Measurements from ENCODE around the gene CACNG6. TPM values are rescaled to one million over a fixed set of nuclear protein-coding genes. Genes with fewer than 3 reads are reported as not detected.
"Not testable (repeated sequence)": the region's sequence is repeated elsewhere in the genome, so short reads cannot be mapped to it uniquely, and the experiment has no call there.

CACNG6 gene
- total RNA-seq, 1 donor from 2014 or later = not detected

GRCh38 chr19:54035215-54036178 lies 44.1 kb downstream of the CACNG6 start:
- TF ChIP-seq CTCF (IDR thresholded peaks at IDR 0.05) (no peak), EZH2 (IDR thresholded peaks at IDR 0.05) (no peak), EZH2phosphoT487 (IDR thresholded peaks at IDR 0.05) (no peak)
- peak; percentile 75 for DNase-seq (ENCODE audit: low spot score)
- no peak overlapping the region for H2AFZ ChIP-seq (replicated peaks)
- H3K79me2 ChIP-seq (ENCODE audit: low read depth) = no peaks in the 10 kb centered on the region
- H3K27me3 Mint-ChIP-seq (ENCODE audit: insufficient read depth, low read depth) = peaks cover 12% of the 10 kb centered on the region
- peak overlapping the region; percentile 64 for H3K27ac ChIP-seq
- H3K9me3 Mint-ChIP-seq = peaks cover 9% of the 10 kb centered on the region
- peak overlapping the region; percentile 18 for H3K4me3 Mint-ChIP-seq
- H3K36me3 Mint-ChIP-seq = peaks cover 2% of the 10 kb centered on the region
- no peak overlapping the region for H3K9ac ChIP-seq
- H3K4me1 ChIP-seq = peaks cover 12% of the 10 kb centered on the region
- no peaks in the 10 kb centered on the region for H3K36me3 ChIP-seq
- H3F3A ChIP-seq (ENCODE audit: low read depth) = peaks cover 33% of the 10 kb centered on the region
- H3K27me3 ChIP-seq = no peaks in the 10 kb centered on the region
- H3K4me2 ChIP-seq = peak overlapping the region; percentile 50
- H3K4me1 Mint-ChIP-seq = peaks cover 17% of the 10 kb centered on the region
- H4K20me1 ChIP-seq (ENCODE audit: low read depth) = no peaks in the 10 kb centered on the region
- peak overlapping the region; percentile 74 for H3K27ac Mint-ChIP-seq
- H3K4me3 ChIP-seq = peak overlapping the region; percentile 5
- H3K9me3 ChIP-seq (ENCODE audit: low read depth) = no peaks in the 10 kb centered on the region

GRCh38 chr19:54036542-54036941 lies 45.1 kb downstream of the CACNG6 start:
- H3K27me3 ChIP-seq; H2AFZ ChIP-seq (replicated peaks); H3K9ac ChIP-seq; H3K36me3 Mint-ChIP-seq; H3K4me3 ChIP-seq; H3K36me3 ChIP-seq; H3K9me3 Mint-ChIP-seq; H3K27ac ChIP-seq; H4K20me1 ChIP-seq (ENCODE audit: low read depth); H3K4me3 Mint-ChIP-seq; DNase-seq (ENCODE audit: low spot score); H3K79me2 ChIP-seq (ENCODE audit: low read depth); H3K9me3 ChIP-seq (ENCODE audit: low read depth); H3K27ac Mint-ChIP-seq: not testable (repeated sequence)
- H3K4me1 ChIP-seq = peaks cover 12% of the 10 kb centered on the region
- peak overlapping the region; percentile 50 for H3K4me2 ChIP-seq
- Mint-ChIP-seq H3K4me1 (peaks cover 17% of the 10 kb centered on the region), H3K27me3 (ENCODE audit: insufficient read depth, low read depth) (peaks cover 12% of the 10 kb centered on the region)
- peaks cover 29% of the 10 kb centered on the region for H3F3A ChIP-seq (ENCODE audit: low read depth)

- Histone ChIP-seq H3K4me3 (no peak overlapping the region), H3K79me2 (ENCODE audit: low read depth) (no peaks in the 10 kb centered on the region), H2AFZ (replicated peaks) (no peak overlapping the region), H3K27ac (no peak overlapping the region), H3K4me1 (peaks cover 7% of the 10 kb centered on the region), H3F3A (ENCODE audit: low read depth) (peaks cover 17% of the 10 kb centered on the region), H3K9ac (no peak overlapping the region), H4K20me1 (ENCODE audit: low read depth) (no peaks in the 10 kb centered on the region), H3K36me3 (no peaks in the 10 kb centered on the region), H3K9me3 (ENCODE audit: low read depth) (no peaks in the 10 kb centered on the region), H3K4me2 (no peak overlapping the region), H3K27me3 (peaks cover under 1% of the 10 kb centered on the region)
- Mint-ChIP-seq H3K36me3 (peaks cover 2% of the 10 kb centered on the region), H3K27ac (no peak overlapping the region), H3K9me3 (peaks cover 9% of the 10 kb centered on the region), H3K4me1 (peaks cover 14% of the 10 kb centered on the region), H3K4me3 (no peak overlapping the region), H3K27me3 (ENCODE audit: insufficient read depth, low read depth) (peaks cover 6% of the 10 kb centered on the region)
- no peak for TF ChIP-seq EZH2phosphoT487 (IDR thresholded peaks at IDR 0.05)
- TF ChIP-seq CTCF (IDR thresholded peaks at IDR 0.05) = no peak
- no peak for TF ChIP-seq EZH2 (IDR thresholded peaks at IDR 0.05)
- DNase-seq (ENCODE audit: low spot score) = no peak
Observed at GRCh38 chr19:54040003-54040402, 48.6 kb downstream of the CACNG6 start.
